Measurements from ENCODE around the gene ZNF473.

DNA sequence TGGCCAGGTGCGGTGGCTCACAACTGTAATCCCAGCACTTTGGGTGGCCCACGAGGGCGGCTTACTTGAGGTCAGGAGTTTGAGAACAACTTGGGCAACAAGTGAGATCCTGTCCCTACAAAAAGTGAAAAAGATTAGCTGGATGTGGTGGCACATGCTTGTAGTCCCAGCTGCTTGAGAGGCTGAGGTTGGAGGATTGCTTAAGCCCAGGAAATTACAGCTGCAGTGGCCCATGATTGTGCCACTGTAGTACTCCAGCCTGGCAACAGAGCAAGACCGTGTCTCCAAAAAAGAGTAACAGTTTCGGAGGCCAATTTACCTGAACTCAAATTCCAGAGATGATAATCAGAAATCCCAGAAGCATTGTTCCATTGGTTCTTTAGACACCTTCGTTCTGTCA is 4.4 kb downstream of the ZNF473 start:
- TF ChIP-seq, protein P1, sequence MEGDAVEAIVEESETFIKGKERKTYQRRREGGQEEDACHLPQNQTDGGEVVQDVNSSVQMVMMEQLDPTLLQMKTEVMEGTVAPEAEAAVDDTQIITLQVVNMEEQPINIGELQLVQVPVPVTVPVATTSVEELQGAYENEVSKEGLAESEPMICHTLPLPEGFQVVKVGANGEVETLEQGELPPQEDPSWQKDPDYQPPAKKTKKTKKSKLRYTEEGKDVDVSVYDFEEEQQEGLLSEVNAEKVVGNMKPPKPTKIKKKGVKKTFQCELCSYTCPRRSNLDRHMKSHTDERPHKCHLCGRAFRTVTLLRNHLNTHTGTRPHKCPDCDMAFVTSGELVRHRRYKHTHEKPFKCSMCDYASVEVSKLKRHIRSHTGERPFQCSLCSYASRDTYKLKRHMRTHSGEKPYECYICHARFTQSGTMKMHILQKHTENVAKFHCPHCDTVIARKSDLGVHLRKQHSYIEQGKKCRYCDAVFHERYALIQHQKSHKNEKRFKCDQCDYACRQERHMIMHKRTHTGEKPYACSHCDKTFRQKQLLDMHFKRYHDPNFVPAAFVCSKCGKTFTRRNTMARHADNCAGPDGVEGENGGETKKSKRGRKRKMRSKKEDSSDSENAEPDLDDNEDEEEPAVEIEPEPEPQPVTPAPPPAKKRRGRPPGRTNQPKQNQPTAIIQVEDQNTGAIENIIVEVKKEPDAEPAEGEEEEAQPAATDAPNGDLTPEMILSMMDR (IDR thresholded peaks at IDR 0.05; ENCODE audit: low read depth, low read length) = no peak
- TF ChIP-seq EZH2phosphoT487 (IDR thresholded peaks at IDR 0.05; ENCODE audit: low read depth) = no peak

Data from OCI-LY3 (cell line).